NOMO-1 treated with dmso at 0.1 percent for 144 hours (cell line): ENCODE measurements around the gene FBRS.
"Not testable (repeated sequence)": the region's sequence is repeated elsewhere in the genome, so short reads cannot be mapped to it uniquely, and the experiment has no call there.

Experiments
- DNase-seq: peaks from one replicate; lab custom pipeline; 2025; ENCODE audit not compliant: unreplicated experiment; lab: John Stamatoyannopoulos, UW

The FBRS gene

DNA sequence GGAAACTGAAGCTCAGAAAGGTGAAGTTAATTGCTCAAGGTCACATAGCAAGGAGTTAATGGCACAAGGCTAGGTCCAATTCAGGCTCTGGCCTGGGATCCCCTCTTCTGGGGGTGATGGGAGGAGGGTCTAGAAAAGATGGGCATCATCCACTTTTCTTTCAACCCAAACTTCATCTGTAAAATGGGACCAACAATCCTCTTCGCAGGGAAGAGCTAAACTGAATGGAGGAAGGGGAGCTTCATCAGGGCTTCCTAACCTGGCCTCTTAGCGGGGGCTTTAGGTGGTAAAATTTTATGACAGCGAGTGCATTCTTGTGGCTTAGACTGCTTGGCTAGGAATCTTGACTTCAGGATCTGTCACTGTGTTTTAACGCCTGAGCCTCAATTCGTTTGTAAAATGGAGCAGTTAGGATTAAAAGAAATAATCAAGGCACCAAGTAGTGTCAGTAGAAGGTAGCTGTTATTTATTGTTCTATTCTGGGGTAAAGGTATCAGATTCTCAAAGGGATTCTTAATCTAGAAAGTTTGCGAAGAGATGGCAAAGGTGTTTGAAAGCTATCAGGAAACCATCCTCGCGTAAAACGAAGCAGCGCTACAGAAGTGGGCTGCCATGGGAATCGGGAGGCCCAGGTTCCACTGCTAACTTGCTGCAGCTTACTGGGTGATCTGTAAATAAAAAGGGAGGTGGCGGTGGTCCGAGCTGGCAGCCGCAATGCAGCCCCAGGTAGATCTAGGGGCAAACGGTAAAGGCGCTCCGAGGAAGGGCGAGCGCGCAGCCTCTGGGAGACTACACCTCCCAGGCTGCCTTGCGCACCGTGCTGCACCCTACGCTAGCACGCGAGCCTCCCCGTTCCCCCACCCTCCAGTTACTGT lies 39.3 kb downstream of the FBRS start:
- DNase-seq: no peak

- peak; percentile 99 for DNase-seq
Observed at GRCh38 chr16:30698139-30698815, 40.0 kb downstream of the FBRS start.

DNA sequence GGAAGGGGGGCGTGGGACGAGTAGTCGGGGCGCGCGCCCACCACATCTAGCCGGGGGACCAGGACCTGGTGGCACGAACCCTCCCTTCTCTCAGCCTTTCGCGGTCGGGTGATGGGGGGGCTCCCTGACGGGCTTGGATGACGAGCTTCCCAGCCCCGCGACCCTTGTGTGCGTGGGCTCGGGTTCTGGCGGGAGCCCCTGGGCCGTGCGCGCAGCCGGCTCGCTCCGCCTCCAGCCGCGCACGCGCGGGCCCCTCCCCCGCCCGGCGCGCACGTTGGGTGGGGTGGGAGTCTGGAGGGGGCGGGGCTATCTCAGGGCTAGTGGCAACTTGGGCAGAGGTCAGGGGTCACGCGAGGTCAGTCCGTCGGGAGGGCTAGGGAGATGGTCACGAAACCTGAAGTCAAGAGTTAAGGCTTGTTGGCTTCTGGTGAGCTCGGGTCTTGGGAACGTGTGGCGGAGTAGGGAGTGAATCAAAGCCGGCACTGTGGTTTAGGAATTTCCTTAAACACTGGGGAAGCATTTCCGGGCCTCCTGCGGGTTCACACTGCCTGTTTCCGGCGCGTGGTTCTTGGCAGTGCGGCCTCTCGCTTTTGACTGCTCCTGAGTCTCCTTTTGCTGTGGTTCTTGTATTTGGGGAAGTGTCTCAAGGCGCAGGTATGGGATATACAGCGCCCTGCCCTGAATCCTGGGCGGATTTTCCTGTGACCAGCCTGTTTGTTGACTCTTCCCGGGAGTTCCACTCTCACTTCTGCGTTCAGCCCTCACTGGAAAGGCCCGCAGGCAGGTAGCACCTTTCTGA lies 40.8 kb downstream of the FBRS start, which contains the start of gene SRCAP:
TSS of gene SRCAP (plus strand) at position 356 of the 799 bp plus-strand sequence. CDS start 1,654 bp downstream, outside the sequence.
- DNase-seq: peak; percentile 70

GRCh38 chr16:30699615-30700099 lies 41.4 kb downstream of the FBRS start:
- DNase-seq: no peak

- no peak for DNase-seq
Observed at GRCh38 chr16:30700491-30700890, 42.3 kb downstream of the FBRS start.

DNA sequence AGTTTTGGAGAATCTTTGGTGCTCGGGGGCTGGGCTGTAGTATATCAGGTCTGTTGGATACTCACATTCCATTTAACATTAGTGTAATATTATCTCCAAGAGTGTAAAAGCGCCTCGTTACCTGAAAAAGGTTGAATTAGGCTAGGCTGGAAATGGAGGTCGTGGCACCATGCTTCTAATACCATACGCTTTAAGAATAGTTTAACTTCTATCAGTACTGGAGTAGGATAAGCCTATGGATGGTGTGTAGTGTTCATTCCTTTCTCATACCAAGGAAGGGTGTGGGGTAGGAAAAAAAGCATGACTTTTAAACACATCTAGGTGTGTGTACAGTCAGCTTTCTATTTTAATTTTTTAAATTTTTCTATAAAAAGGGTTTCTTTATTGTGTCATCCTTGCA lies 42.7 kb downstream of the FBRS start:
- no peak for DNase-seq

DNA sequence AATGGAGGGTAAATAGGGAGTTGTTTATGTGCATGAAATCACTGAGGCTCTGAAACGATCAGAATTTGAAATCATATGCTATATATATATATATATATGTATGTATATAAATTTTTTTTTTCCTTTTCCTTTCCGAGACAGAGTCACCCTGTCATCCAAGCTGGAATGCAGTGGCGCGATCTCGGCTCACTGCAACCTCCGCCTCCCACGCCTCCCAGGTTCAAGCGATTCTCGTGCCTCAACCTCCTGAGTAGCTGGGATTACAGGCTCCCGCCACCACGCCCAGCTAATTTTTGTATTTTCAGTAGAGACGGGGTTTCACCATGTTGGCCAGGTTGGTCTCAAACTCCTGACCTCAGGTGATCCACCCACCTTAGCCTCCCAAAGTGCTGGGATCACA lies 44.8 kb downstream of the FBRS start:
- not testable (repeated sequence) for DNase-seq

DNA sequence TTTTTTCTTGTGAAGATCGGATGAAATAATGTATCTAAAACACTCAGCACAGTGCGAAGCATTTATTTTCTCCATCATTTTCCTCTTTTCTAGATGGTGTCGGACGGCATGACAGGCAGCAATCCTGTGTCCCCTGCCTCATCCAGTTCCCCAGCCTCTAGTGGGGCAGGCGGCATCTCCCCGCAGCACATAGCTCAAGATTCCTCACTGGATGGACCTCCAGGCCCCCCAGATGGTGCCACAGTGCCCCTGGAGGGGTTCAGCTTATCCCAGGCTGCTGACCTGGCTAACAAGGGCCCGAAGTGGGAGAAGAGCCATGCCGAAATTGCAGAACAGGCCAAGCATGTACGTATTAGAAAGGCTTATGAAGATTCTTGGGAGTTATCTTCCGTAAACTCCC lies 45.7 kb downstream of the FBRS start:
- DNase-seq: no peak

- no peak for DNase-seq
Observed at GRCh38 chr16:30706046-30706445, 47.8 kb downstream of the FBRS start.

DNA sequence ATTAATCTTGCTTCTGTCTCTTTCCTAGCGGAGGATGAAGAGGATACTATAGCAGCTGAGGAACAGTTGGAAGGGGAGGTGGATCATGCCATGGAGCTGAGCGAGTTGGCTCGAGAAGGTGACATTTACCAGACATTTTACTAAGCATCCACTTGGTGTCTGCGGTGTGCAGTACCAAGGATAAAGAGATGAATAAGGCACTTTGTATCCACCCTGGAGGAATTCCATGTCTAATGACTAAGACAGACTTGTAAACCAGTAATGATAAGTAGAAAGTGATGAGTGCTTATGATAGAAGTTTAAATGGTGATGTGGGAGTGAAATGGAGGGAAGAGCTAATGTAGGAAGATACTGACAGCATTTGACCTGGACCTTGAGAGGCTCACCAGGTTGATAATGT lies 52.7 kb downstream of the FBRS start:
- no peak for DNase-seq

- no peak for DNase-seq
Observed at GRCh38 chr16:30711712-30712111, 53.5 kb downstream of the FBRS start.

DNA sequence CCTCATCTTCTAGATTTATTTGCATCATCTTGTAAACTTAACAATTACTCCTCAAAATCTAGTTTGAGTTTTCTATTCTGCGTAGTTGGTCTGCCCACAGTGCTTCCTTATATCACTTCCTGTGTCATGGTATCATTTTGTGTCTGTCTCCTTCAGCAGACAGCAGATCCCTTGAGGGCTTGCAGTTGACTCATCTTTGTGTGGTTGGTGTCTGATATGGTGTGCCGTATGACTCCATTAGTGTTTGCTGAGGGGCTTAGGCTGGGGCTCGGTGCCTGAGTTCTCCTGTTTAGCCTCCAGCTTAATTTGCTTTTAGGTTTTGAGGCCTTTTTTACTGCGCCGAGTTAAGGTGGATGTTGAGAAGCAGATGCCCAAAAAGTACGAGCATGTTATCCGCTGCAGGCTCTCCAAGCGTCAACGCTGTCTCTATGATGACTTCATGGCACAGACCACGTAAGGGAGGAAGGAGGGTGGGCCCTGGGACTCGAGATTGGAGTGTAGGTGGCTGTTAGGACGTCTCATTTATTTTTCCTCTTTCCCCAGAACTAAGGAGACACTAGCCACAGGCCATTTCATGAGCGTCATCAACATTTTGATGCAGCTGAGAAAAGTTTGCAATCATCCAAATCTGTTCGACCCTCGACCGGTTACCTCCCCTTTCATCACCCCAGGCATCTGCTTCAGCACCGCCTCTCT lies 57.7 kb downstream of the FBRS start:
- DNase-seq: peak; percentile 13

DNA sequence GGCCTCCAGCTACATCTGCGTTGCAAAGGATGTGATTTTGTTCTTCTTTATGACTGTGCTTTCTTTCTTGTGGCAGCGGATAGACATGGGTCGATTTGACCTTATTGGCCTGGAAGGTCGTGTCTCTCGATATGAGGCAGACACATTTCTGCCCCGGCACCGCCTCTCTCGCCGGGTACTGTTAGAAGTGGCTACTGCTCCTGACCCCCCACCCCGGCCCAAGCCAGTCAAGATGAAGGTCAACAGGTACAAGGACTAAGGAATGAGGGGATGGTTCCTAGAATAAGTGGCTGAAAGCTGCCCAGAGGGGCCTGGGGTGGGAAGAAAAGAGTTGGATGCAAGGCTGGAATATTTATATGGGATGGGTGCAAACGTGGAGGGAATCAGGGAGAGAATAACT lies 61.9 kb downstream of the FBRS start:
- DNase-seq: no peak
